ENCODE measurements around the gene MAML3.

DNA sequence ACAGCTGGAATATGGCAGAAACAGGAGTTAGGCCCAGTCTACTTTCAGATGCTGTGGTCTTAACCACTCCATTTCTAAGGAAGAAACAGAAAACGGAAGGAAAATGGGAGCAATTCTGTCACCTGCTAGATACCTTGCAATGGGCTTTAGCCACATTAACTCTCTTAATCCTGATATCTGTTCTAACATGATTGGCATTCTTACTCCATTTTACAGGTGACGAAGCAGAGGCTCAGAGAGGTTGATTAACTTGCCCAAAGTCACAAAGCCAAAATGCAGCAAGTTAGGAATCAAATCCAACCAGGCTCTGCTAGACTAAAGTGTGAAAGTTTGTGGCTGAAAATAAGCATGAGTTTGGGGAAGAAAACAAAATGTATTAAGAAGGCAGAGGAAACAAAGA, 196.9 kb downstream of the MAML3 start:
- TF ChIP-seq, protein P1, sequence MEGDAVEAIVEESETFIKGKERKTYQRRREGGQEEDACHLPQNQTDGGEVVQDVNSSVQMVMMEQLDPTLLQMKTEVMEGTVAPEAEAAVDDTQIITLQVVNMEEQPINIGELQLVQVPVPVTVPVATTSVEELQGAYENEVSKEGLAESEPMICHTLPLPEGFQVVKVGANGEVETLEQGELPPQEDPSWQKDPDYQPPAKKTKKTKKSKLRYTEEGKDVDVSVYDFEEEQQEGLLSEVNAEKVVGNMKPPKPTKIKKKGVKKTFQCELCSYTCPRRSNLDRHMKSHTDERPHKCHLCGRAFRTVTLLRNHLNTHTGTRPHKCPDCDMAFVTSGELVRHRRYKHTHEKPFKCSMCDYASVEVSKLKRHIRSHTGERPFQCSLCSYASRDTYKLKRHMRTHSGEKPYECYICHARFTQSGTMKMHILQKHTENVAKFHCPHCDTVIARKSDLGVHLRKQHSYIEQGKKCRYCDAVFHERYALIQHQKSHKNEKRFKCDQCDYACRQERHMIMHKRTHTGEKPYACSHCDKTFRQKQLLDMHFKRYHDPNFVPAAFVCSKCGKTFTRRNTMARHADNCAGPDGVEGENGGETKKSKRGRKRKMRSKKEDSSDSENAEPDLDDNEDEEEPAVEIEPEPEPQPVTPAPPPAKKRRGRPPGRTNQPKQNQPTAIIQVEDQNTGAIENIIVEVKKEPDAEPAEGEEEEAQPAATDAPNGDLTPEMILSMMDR (IDR thresholded peaks at IDR 0.05) = no peak
- TF ChIP-seq POLR2A (IDR thresholded peaks at IDR 0.05) (no peak), EP300 (IDR thresholded peaks at IDR 0.05) (no peak)
